ENCODE measurements around the gene RPGR. TPM values are rescaled to one million over a fixed set of nuclear protein-coding genes. Genes with fewer than 3 reads are reported as not detected.

The RPGR gene
- total RNA-seq (10 to 100 TPM; 27.8 to 34.7 TPM), total RNA-seq (21.0 to 28.8 reads per million in 2 donors)

- peak; percentile 81 to 85 (median 84) for DNase-seq
- H3K36me3 Mint-ChIP-seq (ENCODE audit: low read depth), result no peaks in the 10 kb centered on the region
- H3K4me1 Mint-ChIP-seq, result peaks cover 13% of the 10 kb centered on the region
- ATAC-seq, result peak; percentile 97
- H3K4me3 Mint-ChIP-seq, result peak within 1 kb of the TSS; percentile 91
- no peaks in the 10 kb centered on the region for H3K9me3 ChIP-seq (ENCODE audit: control insufficient read depth, low read length, poor library complexity, severe bottlenecking)
- H3K27ac Mint-ChIP-seq, result peak within 1 kb of the TSS; percentile 93
- H3K27me3 Mint-ChIP-seq, result no peaks in the 10 kb centered on the region
Observed at GRCh38 chrX:38327007-38327774, at the start of gene RPGR. Gene RPGR, minus strand, starts transcription at chrX:38327509. Its CDS starts 142 bp downstream, at chrX:38327367.

- no peaks in the 10 kb centered on the region for H3K4me1 Mint-ChIP-seq
- no peak overlapping the region for H3K27ac Mint-ChIP-seq
- H3K36me3 Mint-ChIP-seq (ENCODE audit: low read depth), result no peaks in the 10 kb centered on the region
- peaks cover 10% of the 10 kb centered on the region for H3K27me3 Mint-ChIP-seq
- no peak overlapping the region for H3K4me3 Mint-ChIP-seq
- no peak for ATAC-seq
- H3K9me3 ChIP-seq (ENCODE audit: control insufficient read depth, low read length, poor library complexity, severe bottlenecking), result no peaks in the 10 kb centered on the region
- no peak for DNase-seq
Observed at GRCh38 chrX:38376747-38377146, 49.4 kb upstream of the RPGR start.

GRCh38 chrX:38375891-38376290, 48.6 kb upstream of the RPGR start:
- H3K4me3 Mint-ChIP-seq, result no peak overlapping the region
- no peaks in the 10 kb centered on the region for H3K9me3 ChIP-seq (ENCODE audit: control insufficient read depth, low read length, poor library complexity, severe bottlenecking)
- H3K27ac Mint-ChIP-seq, result no peak overlapping the region
- ATAC-seq (no peak), DNase-seq (no peak)
- no peaks in the 10 kb centered on the region for H3K4me1 Mint-ChIP-seq
- no peaks in the 10 kb centered on the region for H3K36me3 Mint-ChIP-seq (ENCODE audit: low read depth)
- H3K27me3 Mint-ChIP-seq, result peaks cover 10% of the 10 kb centered on the region

DNA sequence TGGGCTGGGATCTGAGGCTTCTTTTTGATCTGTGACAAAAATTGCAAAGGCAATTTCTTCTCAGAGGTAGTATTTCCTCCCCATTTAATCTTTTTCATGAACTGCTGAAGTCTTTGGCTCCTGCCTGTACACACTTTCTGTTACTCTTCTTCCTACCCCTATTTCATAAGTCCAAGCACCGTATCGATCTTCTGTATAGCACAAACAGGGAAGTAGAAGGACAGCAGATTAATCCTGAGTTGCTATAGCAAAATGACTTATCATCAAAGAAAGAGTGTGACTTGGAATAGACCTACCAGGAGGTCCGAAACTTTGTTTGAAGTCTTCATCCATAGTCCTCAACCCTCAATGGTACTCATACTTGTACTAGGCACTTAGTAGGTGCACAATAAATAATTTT, 47.1 kb upstream of the RPGR start:
- ATAC-seq (no peak), DNase-seq (no peak)
- Mint-ChIP-seq H3K27me3 (peaks cover 10% of the 10 kb centered on the region), H3K27ac (no peak overlapping the region), H3K4me1 (no peaks in the 10 kb centered on the region), H3K4me3 (no peak overlapping the region), H3K36me3 (ENCODE audit: low read depth) (no peaks in the 10 kb centered on the region)
- H3K9me3 ChIP-seq (ENCODE audit: control insufficient read depth, low read length, poor library complexity, severe bottlenecking), result no peaks in the 10 kb centered on the region

DNA sequence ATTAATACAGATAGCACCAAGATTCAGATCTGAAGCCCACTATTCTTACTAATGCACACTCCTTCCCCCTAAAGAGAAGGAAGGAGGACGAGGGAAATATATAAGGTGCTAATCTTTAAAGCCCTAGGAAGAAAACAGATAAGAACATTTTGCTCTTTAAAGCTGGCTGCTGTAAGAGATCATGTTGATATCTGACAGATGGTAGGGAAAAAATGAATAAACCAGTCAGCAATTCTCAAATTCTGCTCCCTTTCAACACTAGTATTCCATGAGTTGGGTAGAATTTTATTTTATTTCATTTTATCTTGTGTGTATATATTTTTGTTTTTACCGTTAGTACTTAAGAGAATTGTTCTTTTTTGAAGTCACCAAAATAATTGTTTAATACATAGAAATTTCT, 44.3 kb upstream of the RPGR start:
- Mint-ChIP-seq H3K27ac (no peak overlapping the region), H3K36me3 (ENCODE audit: low read depth) (no peaks in the 10 kb centered on the region), H3K4me1 (no peaks in the 10 kb centered on the region), H3K4me3 (no peak overlapping the region), H3K27me3 (peaks cover 6% of the 10 kb centered on the region)
- no peak for DNase-seq
- ATAC-seq, result no peak
- H3K9me3 ChIP-seq (ENCODE audit: control insufficient read depth, low read length, poor library complexity, severe bottlenecking), result no peaks in the 10 kb centered on the region

DNA sequence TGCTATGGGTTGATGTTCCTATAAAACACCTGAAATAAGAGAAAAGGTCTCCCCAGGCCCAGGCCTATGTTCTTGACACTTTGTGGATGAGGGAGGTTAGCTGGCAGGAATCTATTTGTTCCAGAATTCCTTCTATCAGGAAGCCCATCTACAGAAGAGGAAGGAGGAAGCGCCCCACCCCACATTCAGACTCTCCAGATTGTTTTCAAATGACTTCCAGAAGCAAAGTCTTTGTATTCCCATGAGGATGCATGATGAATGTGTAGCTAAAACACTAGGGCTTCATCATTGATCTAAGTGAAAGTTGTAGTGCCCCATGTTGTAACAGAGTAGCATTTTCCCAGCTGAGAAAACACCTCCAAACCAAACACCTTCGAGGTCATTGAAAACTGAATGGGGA, 41.5 kb upstream of the RPGR start:
- Mint-ChIP-seq H3K4me1 (no peaks in the 10 kb centered on the region), H3K27me3 (peaks cover 6% of the 10 kb centered on the region), H3K4me3 (no peak overlapping the region), H3K36me3 (ENCODE audit: low read depth) (no peaks in the 10 kb centered on the region), H3K27ac (no peak overlapping the region)
- H3K9me3 ChIP-seq (ENCODE audit: control insufficient read depth, low read length, poor library complexity, severe bottlenecking), result no peaks in the 10 kb centered on the region
- DNase-seq, result no peak
- no peak for ATAC-seq

DNA sequence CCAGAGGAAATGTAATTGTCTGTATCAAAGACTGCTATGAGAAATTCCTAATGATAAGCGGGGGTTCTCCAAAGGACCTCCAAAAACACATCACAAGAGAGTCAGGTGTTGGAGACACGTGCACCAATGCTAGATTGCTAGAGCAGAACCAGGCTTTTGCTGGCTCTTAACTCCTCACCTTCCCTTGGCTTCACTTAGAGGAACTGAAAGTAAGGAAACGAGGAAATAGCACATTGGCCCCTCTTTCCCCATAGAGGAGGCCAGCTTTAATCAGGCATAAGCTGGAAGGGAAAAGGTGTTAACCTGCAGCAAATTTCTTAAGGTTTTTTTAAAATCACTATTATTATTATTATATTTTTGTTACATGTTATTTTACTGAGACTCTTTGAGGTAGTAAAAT, 38.6 kb upstream of the RPGR start:
- Mint-ChIP-seq H3K27me3 (no peaks in the 10 kb centered on the region), H3K4me3 (no peak overlapping the region), H3K27ac (no peak overlapping the region), H3K36me3 (ENCODE audit: low read depth) (no peaks in the 10 kb centered on the region), H3K4me1 (peaks cover 2% of the 10 kb centered on the region)
- no peaks in the 10 kb centered on the region for H3K9me3 ChIP-seq (ENCODE audit: control insufficient read depth, low read length, poor library complexity, severe bottlenecking)
- ATAC-seq (no peak), DNase-seq (no peak)

GRCh38 chrX:38363046-38363445, 35.7 kb upstream of the RPGR start:
- no peaks in the 10 kb centered on the region for H3K36me3 Mint-ChIP-seq (ENCODE audit: low read depth)
- no peaks in the 10 kb centered on the region for H3K27me3 Mint-ChIP-seq
- no peaks in the 10 kb centered on the region for H3K9me3 ChIP-seq (ENCODE audit: control insufficient read depth, low read length, poor library complexity, severe bottlenecking)
- no peak for ATAC-seq
- no peak overlapping the region for H3K27ac Mint-ChIP-seq
- no peak for DNase-seq
- H3K4me1 Mint-ChIP-seq, result peaks cover 2% of the 10 kb centered on the region
- H3K4me3 Mint-ChIP-seq, result no peak overlapping the region

- no peaks in the 10 kb centered on the region for H3K9me3 ChIP-seq (ENCODE audit: control insufficient read depth, low read length, poor library complexity, severe bottlenecking)
- no peaks in the 10 kb centered on the region for H3K36me3 Mint-ChIP-seq (ENCODE audit: low read depth)
- H3K4me3 Mint-ChIP-seq, result no peak overlapping the region
- no peaks in the 10 kb centered on the region for H3K27me3 Mint-ChIP-seq
- H3K4me1 Mint-ChIP-seq, result peaks cover 2% of the 10 kb centered on the region
- no peak overlapping the region for H3K27ac Mint-ChIP-seq
- no peak for DNase-seq
- ATAC-seq, result no peak
Observed at GRCh38 chrX:38357747-38358673, 30.7 kb upstream of the RPGR start.

- H3K4me3 Mint-ChIP-seq, result no peak overlapping the region
- H3K9me3 ChIP-seq (ENCODE audit: control insufficient read depth, low read length, poor library complexity, severe bottlenecking), result no peaks in the 10 kb centered on the region
- H3K4me1 Mint-ChIP-seq, result no peaks in the 10 kb centered on the region
- no peak for ATAC-seq
- no peaks in the 10 kb centered on the region for H3K36me3 Mint-ChIP-seq (ENCODE audit: low read depth)
- H3K27ac Mint-ChIP-seq, result no peak overlapping the region
- no peak for DNase-seq
- H3K27me3 Mint-ChIP-seq, result peaks cover 2% of the 10 kb centered on the region
Observed at GRCh38 chrX:38356401-38356800, 29.1 kb upstream of the RPGR start.

DNA sequence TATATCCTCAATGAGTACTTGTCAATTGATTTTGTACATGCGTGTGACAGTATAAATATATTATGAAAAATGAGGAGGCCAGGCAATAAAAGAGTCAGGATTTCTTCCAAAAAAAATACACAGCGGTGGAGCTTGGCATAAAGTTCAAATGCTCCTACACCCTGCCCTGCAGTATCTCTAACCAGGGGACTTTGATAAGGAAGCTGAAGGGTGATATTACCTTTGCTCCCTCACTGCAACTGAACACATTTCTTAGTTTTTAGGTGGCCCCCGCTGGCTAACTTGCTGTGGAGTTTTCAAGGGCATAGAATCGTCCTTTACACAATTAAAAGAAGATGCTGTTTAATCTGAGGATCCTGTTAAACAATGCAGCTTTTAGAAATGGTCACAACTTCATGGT, 25.1 kb upstream of the RPGR start, which contains the start of gene OTC:
Gene OTC (plus strand): TSS at position 243 of the 400 bp plus-strand sequence. CDS start 93 bp downstream, at position 336.
- Mint-ChIP-seq H3K27ac (no peak within 1 kb of the TSS), H3K4me3 (no peak within 1 kb of the TSS), H3K27me3 (peaks cover 6% of the 10 kb centered on the region), H3K36me3 (ENCODE audit: low read depth) (no peaks in the 10 kb centered on the region), H3K4me1 (no peaks in the 10 kb centered on the region)
- no peaks in the 10 kb centered on the region for H3K9me3 ChIP-seq (ENCODE audit: control insufficient read depth, low read length, poor library complexity, severe bottlenecking)
- ATAC-seq, result no peak
- DNase-seq, result no peak

- H3K27me3 Mint-ChIP-seq, result peaks cover 6% of the 10 kb centered on the region
- H3K4me1 Mint-ChIP-seq, result no peaks in the 10 kb centered on the region
- DNase-seq, result no peak
- no peaks in the 10 kb centered on the region for H3K36me3 Mint-ChIP-seq (ENCODE audit: low read depth)
- H3K4me3 Mint-ChIP-seq, result no peak overlapping the region
- H3K9me3 ChIP-seq (ENCODE audit: control insufficient read depth, low read length, poor library complexity, severe bottlenecking), result no peaks in the 10 kb centered on the region
- ATAC-seq, result no peak
- no peak overlapping the region for H3K27ac Mint-ChIP-seq
Observed at GRCh38 chrX:38351346-38351745, 24.0 kb upstream of the RPGR start.

- ATAC-seq (no peak), DNase-seq (no peak)
- no peak overlapping the region for H3K27ac Mint-ChIP-seq
- H3K4me1 Mint-ChIP-seq, result no peaks in the 10 kb centered on the region
- H3K9me3 ChIP-seq (ENCODE audit: control insufficient read depth, low read length, poor library complexity, severe bottlenecking), result no peaks in the 10 kb centered on the region
- no peaks in the 10 kb centered on the region for H3K36me3 Mint-ChIP-seq (ENCODE audit: low read depth)
- H3K27me3 Mint-ChIP-seq, result peaks cover 6% of the 10 kb centered on the region
- no peak overlapping the region for H3K4me3 Mint-ChIP-seq
Observed at GRCh38 chrX:38347136-38347535, 19.8 kb upstream of the RPGR start.
